Gastroesophageal sphincter (tissue), 4 donors: ENCODE data around the gene SCGB2B2. TPM values are rescaled to one million over a fixed set of nuclear protein-coding genes. Genes with fewer than 3 reads are reported as not detected.
"Not testable (repeated sequence)": the region's sequence is repeated elsewhere in the genome, so short reads cannot be mapped to it uniquely, and the experiment has no call there.

Source experiments
- ATAC-seq: fragments of 150-250 bp; one replicate; pipeline ENCODE4 v1.9.1; 2016; ENCODE audit warnings: mild to moderate bottlenecking, moderate library complexity
- H3K27ac ChIP-seq, 4 donors: fragments of 200-600 bp; sonication (generic) in 3 of 4; 1 replicate in 3 of 4; 2 replicates in 1 of 4; pipeline ENCODE4 v1.5.1; 2016 to 2019
- H3K27me3 ChIP-seq: fragments of 200-600 bp; sonication (generic); one replicate; pipeline ENCODE4 v1.5.1; 2019
- H3K36me3 ChIP-seq, 2 donors: fragments of 200-600 bp; sonication (generic); one replicate each; pipeline ENCODE4 v1.5.1; 2019; ENCODE audit warnings: control low read depth in 1 of 2
- H3K4me1 ChIP-seq, 3 donors: fragments of 200-600 bp; sonication (generic); 1 replicate in 2 of 3; 2 replicates in 1 of 3; pipeline ENCODE4 v1.5.1; 2016 to 2019; ENCODE audit warnings: control low read depth in 2 of 3
- H3K4me3 ChIP-seq, 2 donors: fragments of 200-600 bp; sonication (generic); one replicate each; pipeline ENCODE4 v1.5.1; 2019; ENCODE audit warnings: mild to moderate bottlenecking in 1 of 2, moderate library complexity in 1 of 2
- H3K9me3 ChIP-seq, 3 donors: fragments of 200-600 bp; sonication (generic); one replicate each; pipeline ENCODE4 v1.5.1; 2017 to 2019; ENCODE audit warnings: control low read depth in 2 of 3
- EP300 ChIP-seq: sonication (generic); formaldehyde crosslinking; IDR thresholded peaks from one replicate; pipeline ENCODE4 v1.6.1; 2017; ENCODE audit warnings: antibody characterized with exemption, mild to moderate bottlenecking
- POLR2A ChIP-seq, 2 donors: fragments of 450-650 bp; IDR thresholded peaks; one replicate each; pipeline ENCODE4 v1.6.1; 2017; ENCODE audit warnings: antibody characterized with exemption in 2 of 2, mild to moderate bottlenecking in 2 of 2, moderate library complexity in 1 of 2
- POLR2AphosphoS5 ChIP-seq: sonication (generic); formaldehyde crosslinking; IDR thresholded peaks from one replicate; pipeline ENCODE4 v1.6.1; 2017; ENCODE audit warnings: antibody characterized with exemption
- WGBS, 2 donors: methylation state at CpG; one replicate each; pipeline ENCODE4 v1.1.5; 2018; ENCODE audit warnings: low coverage in 1 of 2; 5-methylcytosine and 5-hydroxymethylcytosine counted together
- total RNA-seq, 4 donors: library from RNA; depleted of rRNA; stranded (reverse); fragments of >200 nt; gene quantifications; one replicate each; pipeline ENCODE4 v1.1.0, GENCODE V29; 2016
- TF ChIP-seq, protein P1 (sequence below), 4 experiments: fragments of 200-600 bp in 2 of 4; fragments of 450-650 bp in 2 of 4; sonication (generic) in 1 of 4; IDR thresholded peaks; one replicate each; pipeline ENCODE4 v1.5.1; 2017 to 2019; ENCODE audit warnings: antibody characterized with exemption in 4 of 4, mild to moderate bottlenecking in 2 of 4, moderate library complexity in 2 of 4

SCGB2B2 gene
- total RNA-seq, 4 donors from 2014 or later = 0.40 to 1.1 (median 0.81) TPM; not detected in 1

DNA sequence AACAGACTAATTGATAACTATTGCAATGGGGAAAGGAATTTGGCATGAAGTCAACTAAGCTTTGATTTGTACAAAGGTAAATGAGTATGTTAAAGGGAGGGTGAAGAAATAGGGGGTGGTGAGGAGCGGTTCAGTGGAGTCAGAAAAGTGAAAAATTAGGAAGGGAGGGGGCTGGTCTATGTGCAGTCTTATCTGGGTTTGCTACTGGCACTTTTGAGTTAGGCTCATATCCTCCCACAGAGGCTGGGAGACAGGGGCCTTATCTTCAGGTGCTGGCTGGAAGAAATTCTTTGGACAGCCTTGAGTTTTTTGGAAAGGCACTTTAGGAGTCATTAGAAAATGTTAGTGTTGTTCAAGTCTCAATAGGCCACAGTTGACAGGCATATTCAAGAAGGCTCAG is 11.6 kb upstream of the SCGB2B2 start:
- no peak for ATAC-seq
- no peak for TF ChIP-seq EP300
- peaks cover 5% of the 10 kb centered on the region for H3K27me3 ChIP-seq
- no peaks in the 10 kb centered on the region for H3K4me1 ChIP-seq
- H3K4me3 ChIP-seq = no peak overlapping the region
- H3K9me3 ChIP-seq = peaks cover 2 to 54% (median 4%) of the 10 kb centered on the region in 3 donors
- peaks cover 6 to 17% of the 10 kb centered on the region in 2 donors for H3K36me3 ChIP-seq
- 80 to 100% methylated on average over 1 of the region's 1 CpG for WGBS, 2 donors
- H3K27ac ChIP-seq = no peak overlapping the region

DNA sequence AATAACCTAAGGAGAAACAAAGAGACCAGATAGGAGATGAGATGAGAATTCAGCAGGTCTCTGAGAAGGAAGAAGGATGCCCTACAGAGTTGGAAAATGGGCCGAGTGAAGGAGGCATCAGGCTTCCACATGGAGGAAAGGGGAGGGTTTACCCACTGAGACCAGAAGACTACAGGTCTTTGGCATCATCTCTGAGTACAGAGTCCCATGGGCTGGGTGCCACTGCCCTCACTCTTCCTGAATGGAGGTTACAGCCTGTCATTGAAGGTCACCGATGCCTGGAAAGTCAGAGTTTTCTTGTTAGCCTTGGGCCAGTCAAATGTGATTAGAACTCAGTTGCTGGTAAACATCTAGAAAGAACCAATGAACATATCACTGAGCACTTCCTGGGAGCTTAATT is 10.4 kb upstream of the SCGB2B2 start:
- WGBS, 2 donors = 42 to 78% methylated on average over 1 to 2 of the region's 2 CpGs
- no peak overlapping the region for H3K27ac ChIP-seq
- no peak for ATAC-seq
- H3K4me3 ChIP-seq = no peak overlapping the region
- H3K27me3 ChIP-seq = peaks cover 5% of the 10 kb centered on the region
- H3K9me3 ChIP-seq = peaks cover 2 to 67% (median 4%) of the 10 kb centered on the region in 3 donors
- peaks cover 12 to 29% of the 10 kb centered on the region in 2 donors for H3K36me3 ChIP-seq
- H3K4me1 ChIP-seq = no peaks in the 10 kb centered on the region
- TF ChIP-seq POLR2AphosphoS5 (no peak), POLR2A (IDR thresholded peaks at IDR 0.05) (no peak), EP300 (no peak)
- TF ChIP-seq, protein P1, sequence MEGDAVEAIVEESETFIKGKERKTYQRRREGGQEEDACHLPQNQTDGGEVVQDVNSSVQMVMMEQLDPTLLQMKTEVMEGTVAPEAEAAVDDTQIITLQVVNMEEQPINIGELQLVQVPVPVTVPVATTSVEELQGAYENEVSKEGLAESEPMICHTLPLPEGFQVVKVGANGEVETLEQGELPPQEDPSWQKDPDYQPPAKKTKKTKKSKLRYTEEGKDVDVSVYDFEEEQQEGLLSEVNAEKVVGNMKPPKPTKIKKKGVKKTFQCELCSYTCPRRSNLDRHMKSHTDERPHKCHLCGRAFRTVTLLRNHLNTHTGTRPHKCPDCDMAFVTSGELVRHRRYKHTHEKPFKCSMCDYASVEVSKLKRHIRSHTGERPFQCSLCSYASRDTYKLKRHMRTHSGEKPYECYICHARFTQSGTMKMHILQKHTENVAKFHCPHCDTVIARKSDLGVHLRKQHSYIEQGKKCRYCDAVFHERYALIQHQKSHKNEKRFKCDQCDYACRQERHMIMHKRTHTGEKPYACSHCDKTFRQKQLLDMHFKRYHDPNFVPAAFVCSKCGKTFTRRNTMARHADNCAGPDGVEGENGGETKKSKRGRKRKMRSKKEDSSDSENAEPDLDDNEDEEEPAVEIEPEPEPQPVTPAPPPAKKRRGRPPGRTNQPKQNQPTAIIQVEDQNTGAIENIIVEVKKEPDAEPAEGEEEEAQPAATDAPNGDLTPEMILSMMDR (IDR thresholded peaks at IDR 0.05) = no peak

DNA sequence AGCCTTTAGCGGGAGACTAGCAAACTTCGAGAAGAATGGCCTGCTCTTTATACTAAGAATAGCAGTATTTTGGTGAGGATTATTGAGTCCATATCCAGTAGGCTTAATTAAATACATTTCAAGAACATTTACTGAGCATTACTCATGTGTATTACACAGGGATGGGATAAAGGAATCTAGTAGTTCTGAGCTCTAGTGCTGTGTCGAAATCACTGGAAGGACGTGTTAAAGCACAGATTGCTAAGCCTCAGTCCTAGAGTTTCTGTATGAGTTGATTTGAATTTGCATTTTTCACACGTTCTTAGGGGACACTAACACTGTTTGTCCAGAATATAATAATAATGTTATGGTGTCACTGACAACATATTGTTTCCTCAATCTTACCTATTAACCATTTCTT is 9.5 kb upstream of the SCGB2B2 start:
- no peaks in the 10 kb centered on the region for H3K27me3 ChIP-seq
- H3K9me3 ChIP-seq = peaks cover 2 to 76% (median 4%) of the 10 kb centered on the region in 3 donors
- 90 to 94% methylated on average over 5 of the region's 5 CpGs for WGBS, 2 donors
- H3K4me1 ChIP-seq = no peaks in the 10 kb centered on the region
- TF ChIP-seq POLR2AphosphoS5 (no peak), POLR2A (IDR thresholded peaks at IDR 0.05) (no peak), EP300 (no peak)
- TF ChIP-seq, protein P1 (IDR thresholded peaks at IDR 0.05) = no peak
- H3K27ac ChIP-seq = no peak overlapping the region
- H3K4me3 ChIP-seq = no peak overlapping the region
- H3K36me3 ChIP-seq = peaks cover 12 to 38% of the 10 kb centered on the region in 2 donors
- no peak for ATAC-seq

DNA sequence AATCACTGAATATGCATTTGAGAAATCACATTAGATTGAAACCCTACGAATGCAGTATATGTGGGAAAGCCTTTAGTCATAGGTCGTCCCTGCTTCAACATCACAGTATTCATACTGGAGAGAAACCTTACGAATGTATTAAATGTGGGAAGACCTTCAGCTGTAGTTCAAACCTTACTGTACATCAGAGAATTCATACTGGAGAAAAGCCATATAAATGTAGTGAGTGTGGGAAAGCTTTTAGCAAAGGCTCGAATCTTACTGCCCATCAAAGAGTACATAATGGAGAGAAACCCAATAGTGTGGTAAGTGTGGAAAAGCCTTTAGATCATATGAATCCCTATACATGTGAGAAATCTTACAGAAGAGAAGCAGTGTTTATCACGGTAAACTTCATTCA is 8.3 kb upstream of the SCGB2B2 start:
- H3K4me3 ChIP-seq, H3K27me3 ChIP-seq, H3K4me1 ChIP-seq, ATAC-seq, H3K27ac ChIP-seq: not testable (repeated sequence)
- Histone ChIP-seq H3K9me3 (peaks cover 2 to 87% (median 4%) of the 10 kb centered on the region in 3 donors), H3K36me3 (peaks cover 12 to 50% of the 10 kb centered on the region in 2 donors)
- WGBS, 2 donors = 95 to 96% methylated on average over 5 of the region's 5 CpGs

DNA sequence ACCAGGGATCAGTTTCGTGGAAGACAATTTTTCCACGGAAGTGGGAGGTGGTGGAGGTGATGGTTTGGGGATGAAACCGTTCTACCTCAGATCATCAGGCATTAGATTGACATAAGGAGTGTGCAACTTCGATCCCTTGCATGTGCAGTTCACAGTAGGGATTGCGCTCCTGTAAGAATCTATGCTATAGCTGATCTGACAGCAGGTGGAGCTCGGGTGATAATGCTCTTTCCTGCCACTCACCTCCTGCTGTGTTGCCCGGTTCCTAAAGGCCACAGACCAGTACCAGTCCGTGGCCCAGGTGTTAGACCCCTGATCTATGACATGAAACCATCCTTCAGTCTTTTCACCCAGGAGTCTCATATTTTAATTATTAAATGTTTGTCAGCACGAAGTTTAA is 4.5 kb upstream of the SCGB2B2 start:
- no peak for TF ChIP-seq POLR2AphosphoS5
- no peak for TF ChIP-seq EP300
- TF ChIP-seq, protein P1 (IDR thresholded peaks at IDR 0.05) = no peak
- no peak for TF ChIP-seq POLR2A (IDR thresholded peaks at IDR 0.05)
- WGBS, 2 donors = 100% methylated on average over 3 to 4 of the region's 9 CpGs
- ATAC-seq = no peak
- Histone ChIP-seq H3K27me3 (no peaks in the 10 kb centered on the region), H3K36me3 (peaks cover 12 to 66% of the 10 kb centered on the region in 2 donors), H3K9me3 (peaks cover 2 to 74% (median 4%) of the 10 kb centered on the region in 3 donors), H3K4me3 (no peak overlapping the region), H3K27ac (no peak overlapping the region), H3K4me1 (peaks cover 0 to 21% (median 6%) of the 10 kb centered on the region in 3 donors)

DNA sequence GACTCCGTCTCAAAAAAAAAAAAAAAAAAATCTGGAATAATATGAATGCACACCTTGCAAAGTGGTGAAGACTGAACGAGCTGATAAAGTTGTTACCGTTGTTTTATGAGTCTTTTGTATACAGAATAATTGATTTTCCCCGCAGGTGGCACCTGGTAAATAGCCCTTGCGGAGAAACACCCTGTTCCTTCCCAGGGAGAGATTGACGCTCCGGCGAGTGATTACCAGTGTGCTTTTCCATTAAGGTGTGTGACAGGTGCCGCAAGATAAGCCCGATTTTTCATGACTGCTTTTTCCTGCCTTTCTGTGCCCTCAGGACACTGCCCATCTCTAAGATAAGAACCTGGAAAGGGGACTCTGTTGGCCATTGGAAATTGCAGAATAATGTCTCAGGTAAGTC is 1.5 kb upstream of the SCGB2B2 start:
- no peaks in the 10 kb centered on the region for H3K27me3 ChIP-seq
- H3K27ac ChIP-seq = peak overlapping the region in 3 of 4 donors; percentile 94 to 98 (median 98)
- H3K4me1 ChIP-seq = peaks cover 0 to 27% (median 6%) of the 10 kb centered on the region in 3 donors
- H3K36me3 ChIP-seq = peaks cover 6 to 48% of the 10 kb centered on the region in 2 donors
- H3K9me3 ChIP-seq = peaks cover 0 to 44% (median 0%) of the 10 kb centered on the region in 3 donors
- TF ChIP-seq EP300 = no peak
- TF ChIP-seq POLR2A (IDR thresholded peaks at IDR 0.05) = no peak
- TF ChIP-seq, protein P1 (IDR thresholded peaks at IDR 0.05) = no peak
- TF ChIP-seq POLR2AphosphoS5 = no peak
- H3K4me3 ChIP-seq = peak overlapping the region; percentile 68 to 84
- ATAC-seq = no peak
- WGBS, 2 donors = 47 to 53% methylated on average over 10 of the region's 10 CpGs
